PFSK-1 (cell line): ENCODE data around the gene FOXD1. TPM values are rescaled to one million over a fixed set of nuclear protein-coding genes. Genes with fewer than 3 reads are reported as not detected.

Experiments
- FOXP2 ChIP-seq: optimal IDR thresholded peaks from 2 replicates; pipeline ENCODE3; 2011; ENCODE audit warnings: borderline replicate concordance, control low read depth, inconsistent platforms; ENCODE audit not compliant: insufficient read depth; ENCODE audit errors: extremely low read length, extremely low read depth
- POLR2AphosphoS5 ChIP-seq: IDR thresholded peaks from 2 replicates; pipeline ENCODE4 v1.6.1; 2012; ENCODE audit warnings: low read depth, mild to moderate bottlenecking, control low read depth, low read length, moderate library complexity
- SIN3A ChIP-seq: IDR thresholded peaks from 2 replicates; pipeline ENCODE4 v1.6.1; 2012; ENCODE audit warnings: mild to moderate bottlenecking, low read length, moderate library complexity, borderline replicate concordance; ENCODE audit not compliant: insufficient read depth
- TAF1 ChIP-seq: IDR thresholded peaks from 2 replicates; pipeline ENCODE4 v1.6.1; 2012; ENCODE audit warnings: low read length, control low read depth, borderline replicate concordance; ENCODE audit not compliant: insufficient read depth
- polyA plus RNA-seq: library from polyadenylated mRNA; unstranded; fragments of >200 nt; gene quantifications from one replicate; pipeline ENCODE4 v1.2.1, GENCODE V29; 2012; ENCODE audit warnings: low read depth, missing spikeins; ENCODE audit not compliant: insufficient read length
- TF ChIP-seq, protein P1 (sequence below), 2 experiments: IDR thresholded peaks; 2 replicates each; pipeline versions ENCODE4 v1.6.1 to v1.8.0; 2011 to 2012; ENCODE audit warnings: low read depth in 2 of 2, low read length in 2 of 2, control low read depth in 1 of 2, inconsistent platforms in 1 of 2, mild to moderate bottlenecking in 1 of 2, moderate library complexity in 1 of 2; ENCODE audit not compliant: insufficient read depth in 1 of 2

Gene FOXD1
- 42.3 TPM for polyA plus RNA-seq

DNA sequence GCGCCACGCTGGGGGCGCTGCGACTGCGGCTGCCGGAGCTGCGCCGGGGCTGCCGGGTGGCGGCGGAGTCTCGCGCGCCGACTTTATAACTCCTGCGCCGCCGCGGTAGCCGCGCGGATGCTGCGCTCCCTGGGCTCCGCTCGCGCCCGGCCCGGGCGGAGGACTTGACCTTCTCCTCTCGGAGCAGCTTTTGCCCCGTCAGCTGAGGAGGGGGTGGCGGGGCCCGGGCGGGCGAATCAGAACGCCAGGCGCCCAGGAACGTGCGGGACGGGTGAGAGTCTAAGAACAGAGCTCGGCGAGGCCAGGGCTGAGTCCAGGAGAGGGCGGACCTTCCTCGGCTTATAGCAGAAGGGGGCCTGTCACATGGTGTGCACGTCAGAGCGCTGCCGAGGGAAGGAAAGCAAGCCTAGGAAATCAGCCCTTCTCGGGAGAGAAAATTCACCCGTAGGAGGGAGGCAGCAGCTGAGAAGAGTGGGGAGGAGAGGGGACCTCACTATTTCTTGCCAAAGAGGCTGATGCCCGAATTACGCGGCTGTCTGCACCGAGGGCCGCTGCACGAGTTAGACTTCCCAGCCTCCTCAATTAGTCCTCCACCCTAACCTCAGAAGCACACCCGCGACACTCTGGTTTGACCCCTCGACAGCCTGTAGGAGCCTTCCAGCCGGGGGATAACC, at the start of gene FOXD1:
FOXD1 (minus strand) TSS at position 315 of the 674 bp plus-strand sequence. CDS start 415 bp downstream, outside the sequence.
- TF ChIP-seq, protein P1, sequence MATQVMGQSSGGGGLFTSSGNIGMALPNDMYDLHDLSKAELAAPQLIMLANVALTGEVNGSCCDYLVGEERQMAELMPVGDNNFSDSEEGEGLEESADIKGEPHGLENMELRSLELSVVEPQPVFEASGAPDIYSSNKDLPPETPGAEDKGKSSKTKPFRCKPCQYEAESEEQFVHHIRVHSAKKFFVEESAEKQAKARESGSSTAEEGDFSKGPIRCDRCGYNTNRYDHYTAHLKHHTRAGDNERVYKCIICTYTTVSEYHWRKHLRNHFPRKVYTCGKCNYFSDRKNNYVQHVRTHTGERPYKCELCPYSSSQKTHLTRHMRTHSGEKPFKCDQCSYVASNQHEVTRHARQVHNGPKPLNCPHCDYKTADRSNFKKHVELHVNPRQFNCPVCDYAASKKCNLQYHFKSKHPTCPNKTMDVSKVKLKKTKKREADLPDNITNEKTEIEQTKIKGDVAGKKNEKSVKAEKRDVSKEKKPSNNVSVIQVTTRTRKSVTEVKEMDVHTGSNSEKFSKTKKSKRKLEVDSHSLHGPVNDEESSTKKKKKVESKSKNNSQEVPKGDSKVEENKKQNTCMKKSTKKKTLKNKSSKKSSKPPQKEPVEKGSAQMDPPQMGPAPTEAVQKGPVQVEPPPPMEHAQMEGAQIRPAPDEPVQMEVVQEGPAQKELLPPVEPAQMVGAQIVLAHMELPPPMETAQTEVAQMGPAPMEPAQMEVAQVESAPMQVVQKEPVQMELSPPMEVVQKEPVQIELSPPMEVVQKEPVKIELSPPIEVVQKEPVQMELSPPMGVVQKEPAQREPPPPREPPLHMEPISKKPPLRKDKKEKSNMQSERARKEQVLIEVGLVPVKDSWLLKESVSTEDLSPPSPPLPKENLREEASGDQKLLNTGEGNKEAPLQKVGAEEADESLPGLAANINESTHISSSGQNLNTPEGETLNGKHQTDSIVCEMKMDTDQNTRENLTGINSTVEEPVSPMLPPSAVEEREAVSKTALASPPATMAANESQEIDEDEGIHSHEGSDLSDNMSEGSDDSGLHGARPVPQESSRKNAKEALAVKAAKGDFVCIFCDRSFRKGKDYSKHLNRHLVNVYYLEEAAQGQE (IDR thresholded peaks at IDR 0.05; ENCODE audit: insufficient read depth in 1 of 2, low read depth in 2 of 2, low read length in 2 of 2), result 0 out of 4 replicates have a peak, but pooled peaks of 1 of the 2 experiments have one; percentile 21
- TF ChIP-seq POLR2AphosphoS5, result peak; percentile 96
- peak; percentile 10 for TF ChIP-seq FOXP2
- no peak for TF ChIP-seq SIN3A
- TF ChIP-seq TAF1, result peak; percentile 76; the same call in 1 of the 2 replicates

DNA sequence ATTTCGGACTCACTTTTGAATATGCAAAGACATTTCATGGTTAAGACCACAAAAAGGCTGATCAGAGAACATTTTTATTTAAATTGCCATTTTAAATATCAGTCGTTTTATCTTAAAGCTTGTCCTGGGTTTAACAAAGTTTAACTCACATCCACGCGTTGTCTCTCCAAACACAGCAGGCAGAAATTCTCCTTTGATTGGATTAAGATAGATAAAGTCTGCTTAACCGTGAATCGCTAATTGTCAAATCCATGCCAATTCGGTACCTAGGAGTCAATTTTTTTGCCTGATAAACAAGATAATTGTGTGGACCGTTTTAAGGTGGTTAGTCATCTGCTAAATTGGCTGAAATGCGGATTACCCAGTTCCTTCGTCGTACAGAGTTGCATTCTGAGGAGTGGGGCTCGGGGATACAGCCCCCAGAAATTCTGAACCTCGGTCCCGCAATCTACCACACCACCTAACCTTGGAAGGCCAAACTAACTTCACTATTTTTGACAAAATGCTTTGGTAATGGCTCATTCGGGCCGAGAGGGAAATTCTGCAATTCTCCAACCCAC, 49.0 kb upstream of the FOXD1 start:
- TF ChIP-seq POLR2AphosphoS5, result no peak
- TF ChIP-seq SIN3A, result no peak
- no peak for TF ChIP-seq FOXP2
- TF ChIP-seq, protein P1 (IDR thresholded peaks at IDR 0.05; ENCODE audit: insufficient read depth in 1 of 2, low read depth in 2 of 2, low read length in 2 of 2), result no peak
- TF ChIP-seq TAF1, result no peak

DNA sequence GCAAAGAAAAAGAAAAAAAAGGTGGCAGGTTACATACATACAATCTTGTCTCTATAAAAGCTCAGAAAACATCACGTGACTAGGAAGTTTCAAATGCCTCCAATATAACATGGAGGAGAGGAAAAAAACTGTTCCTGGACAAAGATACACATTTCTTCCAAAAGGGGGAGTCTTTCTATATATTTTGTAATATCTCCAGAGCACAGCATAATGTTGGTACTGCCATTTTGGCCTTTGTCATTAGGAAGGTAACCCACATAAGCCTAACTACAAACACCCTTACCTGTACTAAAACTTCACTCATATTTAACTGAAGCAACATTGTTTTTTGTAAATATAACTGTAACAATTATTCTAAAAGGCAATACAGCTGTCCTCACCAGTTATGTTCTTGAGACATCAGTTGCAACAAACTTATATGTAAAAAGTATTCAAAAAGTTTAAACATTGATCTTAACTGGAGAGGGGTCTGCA, 48.4 kb upstream of the FOXD1 start:
- no peak for TF ChIP-seq POLR2AphosphoS5
- TF ChIP-seq TAF1, result no peak
- TF ChIP-seq SIN3A, result no peak
- TF ChIP-seq, protein P1 (IDR thresholded peaks at IDR 0.05; ENCODE audit: insufficient read depth in 1 of 2, low read depth in 2 of 2, low read length in 2 of 2), result no peak
- TF ChIP-seq FOXP2, result no peak

DNA sequence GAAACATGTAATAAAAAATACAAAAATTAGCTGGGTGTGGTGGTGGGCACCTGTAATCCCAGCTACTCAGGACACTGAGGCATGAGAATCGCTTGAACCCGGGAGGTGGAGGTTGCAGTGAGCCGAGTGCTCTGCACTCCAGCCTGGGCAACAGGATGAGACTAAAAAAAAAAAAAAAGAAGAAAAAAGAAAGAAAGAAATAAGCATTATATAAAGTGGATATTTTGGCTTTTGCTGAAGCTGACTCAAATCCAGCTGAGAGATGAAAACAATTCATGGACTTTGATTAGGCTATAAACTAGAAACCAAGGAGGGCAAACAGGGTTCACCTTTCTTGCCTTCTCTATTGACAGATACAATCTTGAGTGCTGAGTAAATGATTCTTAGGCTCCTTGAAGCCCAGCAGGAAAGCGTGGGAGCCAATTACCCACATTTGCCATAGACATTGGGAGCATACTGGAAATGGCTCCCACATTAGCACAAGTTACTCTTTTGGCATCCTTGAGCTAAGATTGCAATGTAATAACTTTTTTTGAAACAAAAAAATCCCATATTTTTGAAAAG, 47.3 kb upstream of the FOXD1 start:
- TF ChIP-seq FOXP2 (no peak), SIN3A (no peak), POLR2AphosphoS5 (no peak), TAF1 (no peak)
- TF ChIP-seq, protein P1 (IDR thresholded peaks at IDR 0.05; ENCODE audit: insufficient read depth in 1 of 2, low read depth in 2 of 2, low read length in 2 of 2), result no peak
